ENCODE data around the gene SH3BP4. TPM values are rescaled to one million over a fixed set of nuclear protein-coding genes. Genes with fewer than 3 reads are reported as not detected.

SH3BP4 gene, protein sequence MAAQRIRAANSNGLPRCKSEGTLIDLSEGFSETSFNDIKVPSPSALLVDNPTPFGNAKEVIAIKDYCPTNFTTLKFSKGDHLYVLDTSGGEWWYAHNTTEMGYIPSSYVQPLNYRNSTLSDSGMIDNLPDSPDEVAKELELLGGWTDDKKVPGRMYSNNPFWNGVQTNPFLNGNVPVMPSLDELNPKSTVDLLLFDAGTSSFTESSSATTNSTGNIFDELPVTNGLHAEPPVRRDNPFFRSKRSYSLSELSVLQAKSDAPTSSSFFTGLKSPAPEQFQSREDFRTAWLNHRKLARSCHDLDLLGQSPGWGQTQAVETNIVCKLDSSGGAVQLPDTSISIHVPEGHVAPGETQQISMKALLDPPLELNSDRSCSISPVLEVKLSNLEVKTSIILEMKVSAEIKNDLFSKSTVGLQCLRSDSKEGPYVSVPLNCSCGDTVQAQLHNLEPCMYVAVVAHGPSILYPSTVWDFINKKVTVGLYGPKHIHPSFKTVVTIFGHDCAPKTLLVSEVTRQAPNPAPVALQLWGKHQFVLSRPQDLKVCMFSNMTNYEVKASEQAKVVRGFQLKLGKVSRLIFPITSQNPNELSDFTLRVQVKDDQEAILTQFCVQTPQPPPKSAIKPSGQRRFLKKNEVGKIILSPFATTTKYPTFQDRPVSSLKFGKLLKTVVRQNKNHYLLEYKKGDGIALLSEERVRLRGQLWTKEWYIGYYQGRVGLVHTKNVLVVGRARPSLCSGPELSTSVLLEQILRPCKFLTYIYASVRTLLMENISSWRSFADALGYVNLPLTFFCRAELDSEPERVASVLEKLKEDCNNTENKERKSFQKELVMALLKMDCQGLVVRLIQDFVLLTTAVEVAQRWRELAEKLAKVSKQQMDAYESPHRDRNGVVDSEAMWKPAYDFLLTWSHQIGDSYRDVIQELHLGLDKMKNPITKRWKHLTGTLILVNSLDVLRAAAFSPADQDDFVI
- 0.05 and 0.66 TPM in 2 replicates for total RNA-seq

DNA sequence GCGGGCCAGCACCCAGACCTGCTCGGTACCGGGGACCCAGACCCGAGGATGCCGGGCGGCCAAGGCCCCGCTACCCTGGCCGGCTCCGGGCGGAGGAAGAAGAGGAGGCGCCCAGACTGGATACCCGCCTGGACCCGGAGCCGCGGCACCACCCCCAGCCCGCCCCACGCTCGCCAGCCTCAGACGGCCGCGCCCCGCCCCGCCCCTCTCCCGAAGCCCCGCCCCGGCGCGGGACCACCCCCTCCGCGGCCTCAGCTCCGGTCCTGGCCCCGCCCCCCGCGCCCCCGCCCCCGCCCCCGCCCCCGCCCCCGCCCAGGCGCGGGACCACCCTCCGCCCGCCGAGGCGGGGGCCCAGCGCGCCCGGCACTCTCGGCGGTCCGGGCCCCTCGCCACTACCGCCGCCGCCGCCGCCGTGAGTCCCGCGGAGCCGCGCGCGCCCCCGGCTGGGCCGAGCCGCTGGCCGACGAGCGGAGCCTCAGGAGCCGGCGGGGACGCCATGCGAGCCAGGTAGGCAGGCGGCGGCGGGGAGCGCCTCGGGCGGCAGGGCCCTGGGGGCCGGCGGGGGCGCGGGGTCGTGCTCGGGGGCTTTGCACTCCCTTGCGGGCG lies at the start of gene SH3BP4:
Gene SH3BP4, plus strand, starts transcription at position 354 of the 606 bp plus-strand sequence. CDS start 82,986 bp downstream, outside the sequence.
- intact Hi-C loops (cut with micrococcal nuclease), result no loop called here
- DNase-seq (ENCODE audit: low spot score), result peak; percentile 14
- H3K36me3 Mint-ChIP-seq (ENCODE audit: low read depth), result no peaks in the 10 kb centered on the region
- H3K4me3 Mint-ChIP-seq (ENCODE audit: low read depth), result peak within 1 kb of the TSS; percentile 73
- no peaks in the 10 kb centered on the region for H3K9me3 Mint-ChIP-seq
- H3K4me1 Mint-ChIP-seq (ENCODE audit: low read depth), result peaks cover 4% of the 10 kb centered on the region
- peaks cover 73% of the 10 kb centered on the region for H3K27me3 Mint-ChIP-seq (ENCODE audit: low read depth)
- no peak within 1 kb of the TSS for H3K27ac Mint-ChIP-seq

- DNase-seq (ENCODE audit: low spot score), result no peak
- Mint-ChIP-seq H3K4me1 (ENCODE audit: low read depth) (no peaks in the 10 kb centered on the region), H3K9me3 (no peaks in the 10 kb centered on the region), H3K27me3 (ENCODE audit: low read depth) (no peaks in the 10 kb centered on the region), H3K4me3 (ENCODE audit: low read depth) (no peak overlapping the region), H3K36me3 (ENCODE audit: low read depth) (no peaks in the 10 kb centered on the region), H3K27ac (no peak overlapping the region)
- intact Hi-C loops (cut with micrococcal nuclease), result no loop called here
These were observed 47.0 kb upstream of the SH3BP4 start for GRCh38 chr2:234904785-234905184.

DNA sequence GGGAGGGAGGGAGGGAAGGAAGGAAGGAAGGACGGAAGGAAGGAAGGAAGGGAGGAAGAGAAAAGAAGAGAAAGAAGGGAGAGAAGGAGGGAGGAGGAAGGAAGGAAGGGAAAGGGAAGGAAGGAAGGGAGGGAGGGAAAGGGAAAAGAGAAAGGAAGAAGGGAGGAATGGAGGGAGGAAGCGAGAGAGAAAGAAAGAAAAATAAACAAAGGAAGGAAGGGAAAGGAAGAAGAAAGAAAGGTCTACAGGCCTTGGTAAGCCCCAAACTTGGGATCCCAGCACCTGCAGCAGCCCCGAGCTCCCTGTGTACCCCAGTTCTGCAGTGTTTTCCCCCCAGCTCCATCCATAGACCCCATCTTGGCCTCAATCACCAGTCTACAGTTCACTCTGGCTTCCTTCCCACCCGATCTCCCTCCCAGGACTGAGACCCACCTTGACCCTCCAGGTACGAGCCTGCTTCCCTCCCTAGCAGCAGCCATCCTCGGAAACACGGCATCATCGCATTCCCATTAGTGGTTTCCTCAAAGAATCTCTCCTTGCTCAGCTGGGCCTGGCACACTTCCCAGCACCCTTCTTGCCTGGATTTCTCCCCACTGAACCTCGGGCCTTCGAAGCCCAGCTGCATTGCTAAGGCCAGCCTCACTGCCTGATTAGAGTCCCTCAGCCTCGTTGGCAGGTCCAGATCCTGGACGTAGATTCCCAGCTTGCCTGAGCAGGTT lies 46.1 kb upstream of the SH3BP4 start:
- H3K4me1 Mint-ChIP-seq (ENCODE audit: low read depth), result no peaks in the 10 kb centered on the region
- DNase-seq (ENCODE audit: low spot score), result no peak
- no peak overlapping the region for H3K4me3 Mint-ChIP-seq (ENCODE audit: low read depth)
- no peaks in the 10 kb centered on the region for H3K9me3 Mint-ChIP-seq
- intact Hi-C loops (cut with micrococcal nuclease), result no loop called here
- H3K36me3 Mint-ChIP-seq (ENCODE audit: low read depth), result no peaks in the 10 kb centered on the region
- H3K27me3 Mint-ChIP-seq (ENCODE audit: low read depth), result no peaks in the 10 kb centered on the region
- H3K27ac Mint-ChIP-seq, result no peak overlapping the region

DNA sequence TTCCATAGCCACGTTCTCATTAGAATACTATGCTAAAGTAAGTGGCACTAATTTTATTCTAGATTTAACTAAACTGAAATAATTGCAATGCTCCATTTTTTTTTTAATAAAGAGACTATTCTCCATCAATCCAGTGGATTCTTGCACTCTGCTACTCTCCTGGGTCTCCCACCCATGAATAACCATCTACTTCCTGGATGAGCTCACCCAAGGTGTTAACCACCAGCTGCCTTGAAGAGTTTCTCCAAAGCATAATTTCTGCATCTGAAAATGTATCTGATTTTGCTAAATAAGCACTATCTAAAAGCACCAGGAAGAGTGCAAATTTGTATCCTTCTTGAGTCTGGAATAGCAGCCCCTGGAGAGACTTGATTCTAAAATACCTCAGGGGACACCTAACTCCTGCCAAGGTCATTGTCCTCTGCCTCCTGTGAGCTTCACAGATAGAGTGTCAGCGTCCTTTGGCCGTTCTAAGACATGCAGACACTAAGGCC lies 41.6 kb upstream of the SH3BP4 start:
- no peaks in the 10 kb centered on the region for H3K4me1 Mint-ChIP-seq (ENCODE audit: low read depth)
- H3K36me3 Mint-ChIP-seq (ENCODE audit: low read depth), result no peaks in the 10 kb centered on the region
- no peak overlapping the region for H3K27ac Mint-ChIP-seq
- no peak overlapping the region for H3K4me3 Mint-ChIP-seq (ENCODE audit: low read depth)
- no peak for DNase-seq (ENCODE audit: low spot score)
- no peaks in the 10 kb centered on the region for H3K9me3 Mint-ChIP-seq
- H3K27me3 Mint-ChIP-seq (ENCODE audit: low read depth), result no peaks in the 10 kb centered on the region
- intact Hi-C loops (cut with micrococcal nuclease), result no loop called here

DNA sequence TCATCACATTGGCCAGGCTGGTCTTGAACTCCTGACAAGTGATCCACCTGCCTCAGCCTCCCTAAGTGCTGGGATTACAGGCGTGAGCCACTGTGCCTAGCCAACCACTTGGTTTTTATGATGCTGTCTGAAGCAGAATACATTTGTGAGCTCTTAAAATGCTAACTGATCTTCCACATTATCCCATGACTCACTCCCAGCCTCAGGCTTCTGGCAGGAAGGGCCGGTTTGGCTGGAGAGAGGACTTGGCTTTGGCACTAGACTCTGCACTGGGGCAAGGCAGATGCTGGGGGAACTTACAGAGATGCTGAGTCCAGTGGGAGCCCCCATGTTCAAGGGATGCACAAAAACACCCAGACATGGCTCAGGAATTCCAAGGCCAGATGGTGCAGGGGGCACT lies 40.5 kb upstream of the SH3BP4 start:
- Mint-ChIP-seq H3K27ac (no peak overlapping the region), H3K9me3 (no peaks in the 10 kb centered on the region), H3K27me3 (ENCODE audit: low read depth) (no peaks in the 10 kb centered on the region), H3K36me3 (ENCODE audit: low read depth) (no peaks in the 10 kb centered on the region), H3K4me1 (ENCODE audit: low read depth) (no peaks in the 10 kb centered on the region), H3K4me3 (ENCODE audit: low read depth) (no peak overlapping the region)
- intact Hi-C loops (cut with micrococcal nuclease), result no loop called here
- DNase-seq (ENCODE audit: low spot score), result no peak

DNA sequence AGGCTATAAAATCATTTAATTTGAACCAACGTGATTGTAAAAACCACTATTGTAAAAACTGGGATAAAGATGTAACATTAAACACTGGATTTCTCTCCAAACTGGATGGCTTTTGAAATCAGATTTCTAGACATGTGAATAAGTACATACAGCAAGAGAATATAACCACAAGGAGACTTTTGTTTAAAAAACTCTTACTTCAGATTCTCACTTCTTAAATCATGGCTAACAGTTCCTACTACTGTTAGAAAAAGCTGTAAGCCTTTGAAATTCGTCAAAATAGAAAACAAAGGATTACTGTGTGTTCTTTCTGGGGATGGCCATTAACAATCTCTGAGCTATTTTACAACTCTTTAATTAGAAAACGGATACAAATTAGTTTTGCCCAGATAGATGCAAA lies 39.4 kb upstream of the SH3BP4 start:
- Mint-ChIP-seq H3K36me3 (ENCODE audit: low read depth) (no peaks in the 10 kb centered on the region), H3K27me3 (ENCODE audit: low read depth) (peaks cover 1% of the 10 kb centered on the region), H3K4me3 (ENCODE audit: low read depth) (no peak overlapping the region), H3K4me1 (ENCODE audit: low read depth) (no peaks in the 10 kb centered on the region), H3K27ac (no peak overlapping the region), H3K9me3 (no peaks in the 10 kb centered on the region)
- intact Hi-C loops (cut with micrococcal nuclease), result no loop called here
- no peak for DNase-seq (ENCODE audit: low spot score)

- no peaks in the 10 kb centered on the region for H3K36me3 Mint-ChIP-seq (ENCODE audit: low read depth)
- intact Hi-C loops (cut with micrococcal nuclease), result no loop called here
- no peaks in the 10 kb centered on the region for H3K9me3 Mint-ChIP-seq
- H3K4me3 Mint-ChIP-seq (ENCODE audit: low read depth), result no peak overlapping the region
- DNase-seq (ENCODE audit: low spot score), result no peak
- no peaks in the 10 kb centered on the region for H3K4me1 Mint-ChIP-seq (ENCODE audit: low read depth)
- no peak overlapping the region for H3K27ac Mint-ChIP-seq
- peaks cover 1% of the 10 kb centered on the region for H3K27me3 Mint-ChIP-seq (ENCODE audit: low read depth)
These were observed 38.6 kb upstream of the SH3BP4 start for GRCh38 chr2:234913208-234913626.

- intact Hi-C loops (cut with micrococcal nuclease), result no loop called here
- Mint-ChIP-seq H3K27me3 (ENCODE audit: low read depth) (peaks cover 1% of the 10 kb centered on the region), H3K27ac (no peak overlapping the region), H3K36me3 (ENCODE audit: low read depth) (no peaks in the 10 kb centered on the region), H3K4me3 (ENCODE audit: low read depth) (no peak overlapping the region), H3K9me3 (no peaks in the 10 kb centered on the region), H3K4me1 (ENCODE audit: low read depth) (no peaks in the 10 kb centered on the region)
- no peak for DNase-seq (ENCODE audit: low spot score)
These were observed 37.3 kb upstream of the SH3BP4 start for GRCh38 chr2:234914371-234915154.

DNA sequence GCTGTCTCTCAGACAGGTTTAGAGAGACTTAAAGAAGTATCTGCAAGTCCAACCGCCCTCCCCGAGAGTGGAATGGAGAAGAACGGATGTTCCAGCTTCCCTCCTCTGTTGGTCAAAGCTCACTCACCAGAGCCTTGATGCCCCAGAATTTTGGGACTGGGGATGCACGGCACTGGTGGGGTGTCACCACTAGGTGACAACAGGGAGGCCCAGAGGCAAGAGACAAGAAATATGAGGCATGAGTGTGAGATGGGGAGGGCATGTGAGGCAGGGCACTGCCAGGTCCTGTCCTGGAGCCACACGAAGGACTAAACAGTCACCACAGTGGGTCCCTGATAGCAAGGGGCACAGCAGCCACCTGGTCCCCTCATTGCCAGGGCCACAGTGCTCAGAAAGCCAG lies 35.1 kb upstream of the SH3BP4 start:
- no peak for DNase-seq (ENCODE audit: low spot score)
- no peaks in the 10 kb centered on the region for H3K36me3 Mint-ChIP-seq (ENCODE audit: low read depth)
- H3K4me1 Mint-ChIP-seq (ENCODE audit: low read depth), result no peaks in the 10 kb centered on the region
- no peak overlapping the region for H3K4me3 Mint-ChIP-seq (ENCODE audit: low read depth)
- no peaks in the 10 kb centered on the region for H3K9me3 Mint-ChIP-seq
- intact Hi-C loops (cut with micrococcal nuclease), result no loop called here
- H3K27me3 Mint-ChIP-seq (ENCODE audit: low read depth), result peaks cover 3% of the 10 kb centered on the region
- H3K27ac Mint-ChIP-seq, result no peak overlapping the region

- Mint-ChIP-seq H3K9me3 (no peaks in the 10 kb centered on the region), H3K27ac (no peak overlapping the region), H3K27me3 (ENCODE audit: low read depth) (peaks cover 3% of the 10 kb centered on the region), H3K4me1 (ENCODE audit: low read depth) (no peaks in the 10 kb centered on the region), H3K36me3 (ENCODE audit: low read depth) (no peaks in the 10 kb centered on the region), H3K4me3 (ENCODE audit: low read depth) (no peak overlapping the region)
- no peak for DNase-seq (ENCODE audit: low spot score)
- intact Hi-C loops (cut with micrococcal nuclease), result no loop called here
These were observed 34.4 kb upstream of the SH3BP4 start for GRCh38 chr2:234917211-234917975.

DNA sequence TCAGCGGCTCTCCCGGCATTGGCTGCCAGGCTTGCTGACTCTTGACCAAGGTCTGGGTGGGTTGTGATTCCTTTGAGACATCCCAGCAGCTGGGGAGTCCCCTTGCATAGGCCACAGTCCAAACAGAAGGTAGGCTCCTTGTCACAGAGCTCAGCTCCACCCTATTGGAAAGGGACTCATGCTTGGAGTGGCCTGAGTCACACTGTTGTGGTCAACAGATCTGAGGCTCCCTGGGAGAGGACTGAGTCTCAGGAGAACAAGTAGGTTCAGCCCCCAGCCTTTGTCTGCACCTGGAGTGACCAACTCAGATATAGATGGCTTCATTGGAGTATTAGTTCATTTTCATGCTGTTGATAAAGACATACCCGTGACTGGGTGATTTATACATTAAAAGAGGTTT lies 32.1 kb upstream of the SH3BP4 start:
- no peak overlapping the region for H3K27ac Mint-ChIP-seq
- peaks cover 6% of the 10 kb centered on the region for H3K27me3 Mint-ChIP-seq (ENCODE audit: low read depth)
- H3K9me3 Mint-ChIP-seq, result no peaks in the 10 kb centered on the region
- H3K4me1 Mint-ChIP-seq (ENCODE audit: low read depth), result no peaks in the 10 kb centered on the region
- intact Hi-C loops (cut with micrococcal nuclease), result no loop called here
- no peaks in the 10 kb centered on the region for H3K36me3 Mint-ChIP-seq (ENCODE audit: low read depth)
- no peak overlapping the region for H3K4me3 Mint-ChIP-seq (ENCODE audit: low read depth)
- no peak for DNase-seq (ENCODE audit: low spot score)

Measured in activated T-helper 2 cell treated with anti-CD3 and anti-CD28 coated beads, Interferon-gamma antibody, Interleukin-2, Interleukin-4, amounts not matched to agents 10 μg/mL and 5 μg/mL and 100 μg/mL, durations not matched to agents 14 hours and 24 hours and 36 hours (primary cell).